Esophagus squamous epithelium (tissue), 4 donors: ENCODE measurements around the gene B4GALT7.

Source experiments
- CTCF ChIP-seq, 6 experiments: fragments of 450-650 bp in 4 of 6; fragments of 200-600 bp in 2 of 6; sonication (generic) in 2 of 6; IDR thresholded peaks; one replicate each; pipeline ENCODE4 v1.5.1; 2016 to 2019; ENCODE audit warnings: antibody characterized with exemption in 6 of 6, mild to moderate bottlenecking in 4 of 6, moderate library complexity in 4 of 6
- POLR2A ChIP-seq, 4 donors: fragments of 450-650 bp; IDR thresholded peaks; one replicate each; pipeline ENCODE4 v1.6.1; 2017; ENCODE audit warnings: antibody characterized with exemption in 4 of 4, mild to moderate bottlenecking in 4 of 4, moderate library complexity in 3 of 4

- TF ChIP-seq CTCF (IDR thresholded peaks at IDR 0.05) (no peak), POLR2A (IDR thresholded peaks at IDR 0.05) (no peak)
These were observed 31.6 kb upstream of the B4GALT7 start for GRCh38 chr5:177568326-177568725.
